SK-N-SH (cell line): Measurements from ENCODE around the gene PLD4. TPM values are rescaled to one million over a fixed set of nuclear protein-coding genes. Genes with fewer than 3 reads are reported as not detected.

Experiments
- CTCF ChIA-PET: fragments of 300-600, 350-600 bp; formaldehyde crosslinking; extraction: SDS; loops from one replicate; lab custom pipeline; 2021; lab: Yijun Ruan, JAX
- POLR2A ChIA-PET: fragments of 350-600 bp; sonication (Branson Sonifier 250); formaldehyde crosslinking; extraction: SDS; loops from one replicate; lab custom pipeline; 2020; ENCODE audit warnings: antibody characterized with exemption, inconsistent platforms; lab: Yijun Ruan, JAX
- DNase-seq: peaks from one replicate; pipeline ENCODE4 v3.0.0; 2012
- H2AFZ ChIP-seq: fragments of 200-600 bp; sonication (generic); 2 replicates; pipeline ENCODE4 v1.8.1; 2016; ENCODE audit warnings: antibody characterized with exemption, mild to moderate bottlenecking, low read depth
- H3F3A ChIP-seq: fragments of 200-600 bp; sonication (generic); replicated peaks from 2 replicates; pipeline ENCODE3; 2016; ENCODE audit warnings: antibody characterized with exemption, mild to moderate bottlenecking; ENCODE audit not compliant: insufficient read depth
- H3K27ac ChIP-seq, 2 experiments: fragments of 200-500 bp in 1 of 2; fragments of 200-600 bp in 1 of 2; sonication (Bioruptor generic) in 1 of 2; sonication (generic), shearing (Covaris generic) in 1 of 2; 2 replicates each; pipeline versions ENCODE4 v1.5.1 to v1.6.1; 2014 to 2016; ENCODE audit warnings: low read depth in 2 of 2, inconsistent platforms in 1 of 2, low read length in 1 of 2, mild to moderate bottlenecking in 1 of 2, mixed read lengths in 1 of 2
- H3K27me3 ChIP-seq: fragments of 200-600 bp; sonication (generic), shearing (Covaris generic); 2 replicates; pipeline ENCODE4 v1.6.1; 2016; ENCODE audit warnings: mixed run types; ENCODE audit not compliant: insufficient read depth
- H3K36me3 ChIP-seq, 2 experiments: fragments of 200-500 bp in 1 of 2; fragments of 200-600 bp in 1 of 2; sonication (Bioruptor generic) in 1 of 2; sonication (generic) in 1 of 2; replicated peaks in 1 of 2; 2 replicates each; pipeline versions ENCODE3 to v1.5.1; 2014 to 2016; ENCODE audit warnings: low read length in 1 of 2, mild to moderate bottlenecking in 1 of 2; ENCODE audit not compliant: insufficient read depth in 2 of 2, control insufficient read depth in 1 of 2
- H3K4me1 ChIP-seq, 2 experiments: fragments of 200-500 bp in 1 of 2; fragments of 200-600 bp in 1 of 2; sonication (Bioruptor generic) in 1 of 2; sonication (generic), shearing (Covaris generic) in 1 of 2; 2 replicates each; pipeline versions ENCODE4 v1.5.1 to v1.6.1; 2014 to 2016; ENCODE audit warnings: low read depth in 1 of 2, low read length in 1 of 2, mixed run types in 1 of 2; ENCODE audit not compliant: insufficient read depth in 2 of 2, control insufficient read depth in 1 of 2
- H3K4me2 ChIP-seq: fragments of 200-600 bp; sonication (generic), shearing (Covaris generic); 2 replicates; pipeline ENCODE4 v1.6.1; 2017; ENCODE audit warnings: mixed run types
- H3K4me3 ChIP-seq, 2 experiments: fragments of 200-500 bp in 1 of 2; fragments of 200-600 bp in 1 of 2; sonication (Bioruptor generic) in 1 of 2; sonication (generic), shearing (Covaris generic) in 1 of 2; 2 replicates each; pipeline versions ENCODE4 v1.5.1 to v1.8.1; 2014 to 2016; ENCODE audit warnings: low read depth in 2 of 2, inconsistent platforms in 1 of 2, low read length in 1 of 2, mild to moderate bottlenecking in 1 of 2, mixed read lengths in 1 of 2, moderate library complexity in 1 of 2
- H3K79me2 ChIP-seq: fragments of 200-600 bp; sonication (generic); 2 replicates; pipeline ENCODE4 v1.8.1; 2017; ENCODE audit warnings: mild to moderate bottlenecking; ENCODE audit not compliant: insufficient read depth
- H3K9ac ChIP-seq: fragments of 200-600 bp; sonication (generic); 2 replicates; pipeline ENCODE4 v1.6.1; 2017; ENCODE audit warnings: mixed run types
- H3K9me2 ChIP-seq: fragments of 200-600 bp; sonication (generic); 2 replicates; pipeline ENCODE4 v1.6.1; 2017; ENCODE audit warnings: mixed run types
- H3K9me3 ChIP-seq: fragments of 200-600 bp; sonication (generic); 2 replicates; pipeline ENCODE4 v1.6.1; 2017; ENCODE audit warnings: mixed run types, mild to moderate bottlenecking, moderate library complexity
- H4K20me1 ChIP-seq: fragments of 200-600 bp; sonication (generic); 2 replicates; pipeline ENCODE4 v1.6.1; 2017; ENCODE audit warnings: mild to moderate bottlenecking, mixed run types; ENCODE audit not compliant: insufficient read depth
- ELF1 ChIP-seq: IDR thresholded peaks from 2 replicates; pipeline ENCODE4 v1.4.0; 2012
- EZH2phosphoT487 ChIP-seq: fragments of 200-600 bp; sonication (generic); IDR thresholded peaks from 2 replicates; pipeline ENCODE4 v1.6.1; 2017; ENCODE audit warnings: low read depth, mixed run types, mild to moderate bottlenecking, antibody characterized with exemption, moderate library complexity, borderline replicate concordance
- FOSL2 ChIP-seq: IDR thresholded peaks from 2 replicates; pipeline ENCODE4 v1.4.0; 2012; ENCODE audit warnings: low read depth, mild to moderate bottlenecking, moderate library complexity, borderline replicate concordance
- FOXM1 ChIP-seq: IDR thresholded peaks from 2 replicates; pipeline ENCODE4 v1.4.0; 2012; ENCODE audit warnings: low read depth, mild to moderate bottlenecking
- GABPA ChIP-seq: IDR thresholded peaks from 2 replicates; pipeline ENCODE4 v1.4.0; 2012; ENCODE audit warnings: low read depth, mild to moderate bottlenecking
- GATA2 ChIP-seq: sonication (generic); formaldehyde crosslinking; IDR thresholded peaks from 2 replicates; pipeline ENCODE4 v1.5.0; 2020; ENCODE audit warnings: mild to moderate bottlenecking, missing genetic modification reagents
- NRF1 ChIP-seq: IDR thresholded peaks from 2 replicates; pipeline ENCODE4 v1.6.1; 2012; ENCODE audit warnings: low read depth, mild to moderate bottlenecking, low read length
- POLR2AphosphoS5 ChIP-seq: IDR thresholded peaks from 2 replicates; pipeline ENCODE4 v1.6.1; 2012; ENCODE audit warnings: low read depth, low read length
- RAD21 ChIP-seq: IDR thresholded peaks from 2 replicates; pipeline ENCODE4 v1.6.1; 2012; ENCODE audit warnings: mild to moderate bottlenecking, low read length
- RFX5 ChIP-seq: IDR thresholded peaks from 2 replicates; pipeline ENCODE4 v1.6.1; 2012; ENCODE audit warnings: mild to moderate bottlenecking, improper control_type of control experiment, low read length
- RXRA ChIP-seq: IDR thresholded peaks from 2 replicates; pipeline ENCODE4 v1.4.0; 2012; ENCODE audit warnings: low read depth, mild to moderate bottlenecking, borderline replicate concordance
- SIN3A ChIP-seq: IDR thresholded peaks from 2 replicates; pipeline ENCODE4 v1.6.1; 2012; ENCODE audit warnings: low read depth, mild to moderate bottlenecking, low read length, moderate library complexity, borderline replicate concordance
- TEAD4 ChIP-seq: IDR thresholded peaks from 2 replicates; pipeline ENCODE4 v1.4.0; 2012; ENCODE audit warnings: mild to moderate bottlenecking, borderline replicate concordance; ENCODE audit not compliant: insufficient read depth
- YY1 ChIP-seq: IDR thresholded peaks from 2 replicates; pipeline ENCODE4 v1.4.0; 2012; ENCODE audit warnings: low read depth, mild to moderate bottlenecking
- WGBS: methylation state at CpG from one replicate; pipeline ENCODE4 v1.1.6; 2017; ENCODE audit warnings: low lambda C conversion rate; 5-methylcytosine and 5-hydroxymethylcytosine counted together
- polyA plus RNA-seq, 3 experiments: library from polyadenylated mRNA; depleted of rRNA; stranded (reverse); fragments of >200 nt; gene quantifications; 2 replicates each; pipeline ENCODE4 v1.2.3, GENCODE V29; 2012
- TF ChIP-seq, protein P1 (sequence below): fragments of 150-350 bp; IDR thresholded peaks from 2 replicates; pipeline ENCODE4 v1.6.1; 2016; ENCODE audit warnings: mild to moderate bottlenecking, low read depth, low read length
- TF ChIP-seq, protein P2 (sequence below): fragments of 200-600 bp; sonication (generic); IDR thresholded peaks from 2 replicates; pipeline ENCODE4 v1.6.1; 2017; ENCODE audit warnings: antibody characterized with exemption, mild to moderate bottlenecking, moderate library complexity
- TF ChIP-seq, protein P3 (sequence below): IDR thresholded peaks from 2 replicates; pipeline ENCODE4 v1.6.1; 2012; ENCODE audit warnings: mild to moderate bottlenecking, low read depth, low read length, moderate library complexity
- TF ChIP-seq, protein P4 (sequence below): fragments of 150-350 bp; IDR thresholded peaks from 2 replicates; pipeline ENCODE4 v1.6.1; 2017; ENCODE audit warnings: antibody characterized with exemption, low read length, low read depth, borderline replicate concordance

The PLD4 gene
- polyA plus RNA-seq, 1 of the 3 experiments (the other 2 are of a cell fraction): 0.02 TPM

DNA sequence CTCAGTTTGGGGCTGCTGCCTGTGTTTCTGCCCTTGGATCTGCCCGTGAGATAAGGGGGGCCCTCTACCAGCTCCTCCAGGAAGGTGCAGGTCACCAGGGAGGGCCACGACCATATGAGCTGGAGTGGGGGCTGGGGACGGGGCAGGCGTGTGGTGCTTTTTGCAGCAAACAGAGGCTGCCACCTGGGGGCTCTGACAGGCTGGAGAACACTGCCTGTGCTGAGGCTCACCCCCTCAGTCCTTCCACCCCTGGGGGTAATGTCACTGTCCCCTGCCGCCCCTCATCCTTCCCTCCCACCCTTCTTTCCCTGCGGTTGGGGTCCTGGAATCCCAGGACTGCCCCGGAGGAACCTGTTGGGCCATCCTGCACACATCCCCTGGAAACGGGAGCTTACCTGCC, 3.2 kb downstream of the PLD4 start (continued):
- TF ChIP-seq, protein P1, sequence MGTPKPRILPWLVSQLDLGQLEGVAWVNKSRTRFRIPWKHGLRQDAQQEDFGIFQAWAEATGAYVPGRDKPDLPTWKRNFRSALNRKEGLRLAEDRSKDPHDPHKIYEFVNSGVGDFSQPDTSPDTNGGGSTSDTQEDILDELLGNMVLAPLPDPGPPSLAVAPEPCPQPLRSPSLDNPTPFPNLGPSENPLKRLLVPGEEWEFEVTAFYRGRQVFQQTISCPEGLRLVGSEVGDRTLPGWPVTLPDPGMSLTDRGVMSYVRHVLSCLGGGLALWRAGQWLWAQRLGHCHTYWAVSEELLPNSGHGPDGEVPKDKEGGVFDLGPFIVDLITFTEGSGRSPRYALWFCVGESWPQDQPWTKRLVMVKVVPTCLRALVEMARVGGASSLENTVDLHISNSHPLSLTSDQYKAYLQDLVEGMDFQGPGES: no peak
- no peak for TF ChIP-seq RAD21
- no peak for TF ChIP-seq GABPA
- no peak for TF ChIP-seq GATA2 (CRISPR knock-in tag)
- TF ChIP-seq, protein P2, sequence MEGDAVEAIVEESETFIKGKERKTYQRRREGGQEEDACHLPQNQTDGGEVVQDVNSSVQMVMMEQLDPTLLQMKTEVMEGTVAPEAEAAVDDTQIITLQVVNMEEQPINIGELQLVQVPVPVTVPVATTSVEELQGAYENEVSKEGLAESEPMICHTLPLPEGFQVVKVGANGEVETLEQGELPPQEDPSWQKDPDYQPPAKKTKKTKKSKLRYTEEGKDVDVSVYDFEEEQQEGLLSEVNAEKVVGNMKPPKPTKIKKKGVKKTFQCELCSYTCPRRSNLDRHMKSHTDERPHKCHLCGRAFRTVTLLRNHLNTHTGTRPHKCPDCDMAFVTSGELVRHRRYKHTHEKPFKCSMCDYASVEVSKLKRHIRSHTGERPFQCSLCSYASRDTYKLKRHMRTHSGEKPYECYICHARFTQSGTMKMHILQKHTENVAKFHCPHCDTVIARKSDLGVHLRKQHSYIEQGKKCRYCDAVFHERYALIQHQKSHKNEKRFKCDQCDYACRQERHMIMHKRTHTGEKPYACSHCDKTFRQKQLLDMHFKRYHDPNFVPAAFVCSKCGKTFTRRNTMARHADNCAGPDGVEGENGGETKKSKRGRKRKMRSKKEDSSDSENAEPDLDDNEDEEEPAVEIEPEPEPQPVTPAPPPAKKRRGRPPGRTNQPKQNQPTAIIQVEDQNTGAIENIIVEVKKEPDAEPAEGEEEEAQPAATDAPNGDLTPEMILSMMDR: no peak
- TF ChIP-seq RFX5: no peak
- no peak for TF ChIP-seq SIN3A
- no peak for TF ChIP-seq FOXM1
- TF ChIP-seq, all 33 proteins: peak for 0

DNA sequence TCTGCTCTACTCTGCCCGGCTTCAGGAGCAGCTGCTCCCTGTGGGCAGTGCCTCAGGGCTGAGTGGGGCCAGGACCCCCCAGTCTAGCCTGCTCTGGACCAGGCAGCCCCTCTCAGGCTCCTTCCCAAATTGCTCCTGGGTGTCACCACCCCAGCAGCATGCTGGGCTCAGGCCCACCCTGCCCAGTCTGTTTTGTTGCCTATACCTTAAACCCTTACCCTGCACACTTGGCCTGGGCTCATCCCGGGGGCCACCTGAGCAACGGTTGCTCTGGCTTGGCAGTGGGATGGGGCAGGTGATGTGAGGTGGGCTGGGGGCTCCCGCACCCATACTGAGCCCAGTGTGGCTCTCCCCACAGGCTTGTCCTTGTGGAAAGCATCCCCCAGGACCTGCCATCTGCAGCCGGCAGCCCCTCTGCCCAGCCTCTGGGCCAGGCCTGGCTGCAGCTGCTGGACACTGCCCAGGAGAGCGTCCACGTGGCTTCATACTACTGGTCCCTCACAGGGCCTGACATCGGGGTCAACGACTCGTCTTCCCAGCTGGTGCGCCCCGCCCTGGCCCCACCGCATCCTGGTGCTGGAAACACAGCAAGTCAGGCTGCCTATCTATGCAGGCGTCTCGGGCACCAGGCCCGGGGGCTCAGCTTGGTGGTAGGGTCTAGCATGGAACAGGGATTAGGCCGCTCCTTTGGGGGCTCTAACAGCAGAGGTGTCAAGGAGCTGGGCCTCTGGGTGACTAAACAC, 3.9 kb downstream of the PLD4 start:
- no peak for DNase-seq
- Histone ChIP-seq H3K9me3 (no peaks in the 10 kb centered on the region), H3K9ac (no peak overlapping the region), H2AFZ (no peak overlapping the region), H3K79me2 (no peaks in the 10 kb centered on the region), H3F3A (no peaks in the 10 kb centered on the region), H3K4me1 (no peaks in the 10 kb centered on the region; a peak in 1 of 4 replicates), H3K9me2 (no peaks in the 10 kb centered on the region), H3K36me3 (no peaks in the 10 kb centered on the region), H3K4me3 (no peak overlapping the region), H3K4me2 (no peak overlapping the region), H3K27ac (no peak overlapping the region), H3K27me3 (no peaks in the 10 kb centered on the region), H4K20me1 (no peaks in the 10 kb centered on the region)
- WGBS: 83% methylated on average over 6 of the region's 17 CpGs
- CTCF ChIA-PET: interaction anchor here (1.0 to 4.7 kb wide), 4 partner anchors 29 to 117 kb away, joined by 3 to 17 read pairs (median 6); no protein-coding TSS in a partner anchor
- POLR2A ChIA-PET: no interaction called here
- no peak for TF ChIP-seq POLR2AphosphoS5
- no peak for TF ChIP-seq FOSL2
- TF ChIP-seq YY1: no peak
- TF ChIP-seq ELF1: no peak
- no peak for TF ChIP-seq RXRA
- TF ChIP-seq, protein P2: no peak
- TF ChIP-seq, protein P3, sequence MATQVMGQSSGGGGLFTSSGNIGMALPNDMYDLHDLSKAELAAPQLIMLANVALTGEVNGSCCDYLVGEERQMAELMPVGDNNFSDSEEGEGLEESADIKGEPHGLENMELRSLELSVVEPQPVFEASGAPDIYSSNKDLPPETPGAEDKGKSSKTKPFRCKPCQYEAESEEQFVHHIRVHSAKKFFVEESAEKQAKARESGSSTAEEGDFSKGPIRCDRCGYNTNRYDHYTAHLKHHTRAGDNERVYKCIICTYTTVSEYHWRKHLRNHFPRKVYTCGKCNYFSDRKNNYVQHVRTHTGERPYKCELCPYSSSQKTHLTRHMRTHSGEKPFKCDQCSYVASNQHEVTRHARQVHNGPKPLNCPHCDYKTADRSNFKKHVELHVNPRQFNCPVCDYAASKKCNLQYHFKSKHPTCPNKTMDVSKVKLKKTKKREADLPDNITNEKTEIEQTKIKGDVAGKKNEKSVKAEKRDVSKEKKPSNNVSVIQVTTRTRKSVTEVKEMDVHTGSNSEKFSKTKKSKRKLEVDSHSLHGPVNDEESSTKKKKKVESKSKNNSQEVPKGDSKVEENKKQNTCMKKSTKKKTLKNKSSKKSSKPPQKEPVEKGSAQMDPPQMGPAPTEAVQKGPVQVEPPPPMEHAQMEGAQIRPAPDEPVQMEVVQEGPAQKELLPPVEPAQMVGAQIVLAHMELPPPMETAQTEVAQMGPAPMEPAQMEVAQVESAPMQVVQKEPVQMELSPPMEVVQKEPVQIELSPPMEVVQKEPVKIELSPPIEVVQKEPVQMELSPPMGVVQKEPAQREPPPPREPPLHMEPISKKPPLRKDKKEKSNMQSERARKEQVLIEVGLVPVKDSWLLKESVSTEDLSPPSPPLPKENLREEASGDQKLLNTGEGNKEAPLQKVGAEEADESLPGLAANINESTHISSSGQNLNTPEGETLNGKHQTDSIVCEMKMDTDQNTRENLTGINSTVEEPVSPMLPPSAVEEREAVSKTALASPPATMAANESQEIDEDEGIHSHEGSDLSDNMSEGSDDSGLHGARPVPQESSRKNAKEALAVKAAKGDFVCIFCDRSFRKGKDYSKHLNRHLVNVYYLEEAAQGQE: no peak
- TF ChIP-seq, protein P4, sequence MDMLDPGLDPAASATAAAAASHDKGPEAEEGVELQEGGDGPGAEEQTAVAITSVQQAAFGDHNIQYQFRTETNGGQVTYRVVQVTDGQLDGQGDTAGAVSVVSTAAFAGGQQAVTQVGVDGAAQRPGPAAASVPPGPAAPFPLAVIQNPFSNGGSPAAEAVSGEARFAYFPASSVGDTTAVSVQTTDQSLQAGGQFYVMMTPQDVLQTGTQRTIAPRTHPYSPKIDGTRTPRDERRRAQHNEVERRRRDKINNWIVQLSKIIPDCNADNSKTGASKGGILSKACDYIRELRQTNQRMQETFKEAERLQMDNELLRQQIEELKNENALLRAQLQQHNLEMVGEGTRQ: no peak
- TF ChIP-seq GATA2 (CRISPR knock-in tag): no peak
- TF ChIP-seq EZH2phosphoT487: no peak
- no peak for TF ChIP-seq NRF1
- no peak for TF ChIP-seq TEAD4
- TF ChIP-seq GABPA: no peak
- TF ChIP-seq, protein P1: no peak
